ENCODE measurements around the gene MUSTN1.

The MUSTN1 gene

DNA sequence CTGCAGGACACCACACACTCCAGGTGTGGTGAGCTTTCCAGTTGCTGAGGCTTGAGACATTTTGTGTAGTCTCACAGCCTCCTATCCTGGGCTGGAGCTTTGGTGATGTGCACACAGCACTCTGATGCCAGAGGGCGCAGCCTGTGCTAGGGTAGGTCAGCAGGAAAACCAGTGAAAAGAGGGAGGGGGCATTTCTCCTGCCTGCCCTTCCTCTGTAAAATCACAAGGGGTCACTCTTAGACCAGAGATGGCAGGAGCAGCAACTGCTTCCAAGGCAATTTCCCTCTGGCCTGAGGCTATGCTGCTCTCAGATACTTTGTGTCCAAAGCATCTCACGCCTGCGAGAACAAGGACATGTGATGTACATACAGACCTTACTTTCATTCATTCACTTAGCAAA lies 16.5 kb upstream of the MUSTN1 start:
- peak; percentile 6 for DNase-seq

GRCh38 chr3:52849656-52850055 lies 14.8 kb upstream of the MUSTN1 start:
- DNase-seq: no peak

GRCh38 chr3:52848617-52849016 lies 13.8 kb upstream of the MUSTN1 start:
- DNase-seq: no peak

DNA sequence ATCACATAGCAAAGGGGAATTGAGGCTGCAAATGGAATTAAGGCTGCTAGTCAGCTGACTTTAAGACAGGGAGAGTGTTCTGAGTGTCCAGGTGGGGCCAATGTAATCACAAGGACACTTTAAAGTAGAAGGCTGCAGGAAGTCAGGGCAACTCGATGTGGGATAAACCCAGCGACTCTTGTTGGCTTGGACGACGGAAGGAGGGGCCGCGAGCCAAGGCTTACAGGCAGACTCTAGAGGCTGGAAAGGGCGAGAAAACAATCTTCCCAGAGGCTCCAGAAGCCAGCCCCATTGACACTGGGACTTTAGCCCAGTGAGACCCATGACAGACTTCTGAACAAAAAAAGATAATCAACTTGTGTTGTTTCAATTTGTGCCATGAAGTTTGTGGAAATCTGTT lies 12.9 kb upstream of the MUSTN1 start:
- DNase-seq: no peak

- no peak for DNase-seq
These were observed 12.4 kb upstream of the MUSTN1 start for GRCh38 chr3:52847241-52847640.

DNA sequence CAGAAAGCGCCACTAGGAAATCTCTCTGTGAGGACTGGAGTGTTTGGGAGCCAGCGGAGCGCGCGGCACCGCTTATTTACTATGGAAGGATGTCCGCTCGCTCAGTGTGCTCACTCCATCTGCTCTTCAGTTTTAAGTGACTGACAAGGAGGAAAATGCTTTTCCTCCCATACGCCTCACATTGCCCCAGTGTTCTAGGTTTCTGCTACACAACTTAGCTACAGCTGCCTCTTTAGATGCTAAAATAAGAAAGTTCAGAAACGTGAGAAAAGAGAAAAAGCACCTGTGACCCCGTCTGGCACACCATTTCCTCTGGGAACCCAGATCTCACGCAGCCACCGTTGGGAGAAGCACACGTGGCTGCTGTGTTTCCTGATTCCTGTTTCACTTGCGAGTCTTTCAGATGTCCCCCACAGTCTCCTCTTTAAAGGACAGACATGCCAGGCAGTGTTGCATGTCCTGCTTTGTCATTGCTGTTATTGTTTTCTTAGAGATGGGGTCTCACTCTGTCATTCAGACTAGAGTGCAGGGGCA lies 11.7 kb upstream of the MUSTN1 start:
- DNase-seq: no peak

DNA sequence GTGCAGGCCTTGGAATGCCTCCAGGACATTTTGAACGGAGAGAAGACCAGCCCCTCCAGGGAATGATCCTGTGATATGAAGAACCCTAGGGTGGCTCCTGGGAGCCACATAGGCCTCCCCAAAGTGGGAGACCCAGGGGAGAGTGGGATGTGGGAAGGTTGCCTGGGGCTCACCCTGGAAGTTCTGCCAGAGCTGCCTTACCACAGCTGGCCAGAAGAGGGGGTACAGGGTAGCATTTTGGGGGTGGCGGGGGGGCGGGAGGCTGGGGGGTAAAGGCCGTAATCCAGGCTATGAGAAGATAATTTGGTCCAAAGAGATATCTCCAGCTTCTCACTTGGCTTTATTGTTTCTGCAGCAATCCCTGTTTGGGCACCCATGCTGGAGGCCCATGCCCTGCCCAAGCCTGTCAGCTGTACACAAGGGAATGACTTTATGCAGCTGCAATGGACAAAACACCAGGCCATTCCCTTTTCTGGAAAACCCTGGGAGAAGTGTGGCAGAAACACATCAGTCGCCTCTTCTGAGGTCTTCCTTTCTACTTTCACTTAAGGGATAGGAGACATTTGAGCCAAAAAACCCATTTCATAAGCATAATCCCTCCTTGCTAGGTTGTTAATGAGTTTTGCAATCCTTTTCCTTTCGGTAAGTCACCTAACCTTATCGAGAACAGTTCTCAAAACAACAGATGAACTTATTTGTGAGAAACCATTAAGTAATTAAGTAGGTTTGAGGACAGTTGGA lies 11.0 kb upstream of the MUSTN1 start:
- peak; percentile 1 for DNase-seq

GRCh38 chr3:52845157-52845556 lies 10.3 kb upstream of the MUSTN1 start:
- DNase-seq: no peak

DNA sequence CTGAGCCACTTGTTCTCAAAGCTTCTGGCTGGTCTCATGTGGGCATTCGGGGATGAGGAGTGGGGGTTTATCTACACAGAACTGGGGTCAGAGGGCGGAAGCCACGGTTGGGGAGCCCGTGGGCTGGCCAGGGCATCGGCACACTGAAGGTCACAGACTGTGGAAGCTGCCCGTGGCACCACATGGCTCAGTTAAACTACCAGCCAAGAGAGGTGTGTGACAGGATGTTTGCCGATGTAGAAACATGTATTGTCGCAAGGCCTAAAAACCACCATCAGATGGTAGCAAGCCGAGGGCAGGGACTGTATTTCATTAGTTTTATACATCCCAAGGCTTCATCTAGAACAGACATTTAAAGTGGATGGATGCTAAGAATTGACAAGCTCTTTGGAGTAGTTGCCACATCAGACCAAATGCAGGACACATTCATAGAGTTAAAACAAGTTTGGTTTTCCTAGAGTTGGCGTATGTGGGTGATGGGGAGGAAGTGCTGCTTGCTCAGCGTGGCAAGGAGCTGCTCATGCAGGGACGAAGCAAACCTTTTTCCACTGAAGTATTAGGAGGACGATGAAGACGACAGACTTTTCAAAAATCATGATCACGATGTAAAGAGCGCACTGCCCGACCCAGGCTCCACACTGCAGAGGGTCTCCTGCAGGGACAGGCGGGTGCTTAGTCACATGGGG lies 9.6 kb upstream of the MUSTN1 start:
- no peak for DNase-seq

- DNase-seq: no peak
These were observed 9.1 kb upstream of the MUSTN1 start for GRCh38 chr3:52843881-52844280.

DNA sequence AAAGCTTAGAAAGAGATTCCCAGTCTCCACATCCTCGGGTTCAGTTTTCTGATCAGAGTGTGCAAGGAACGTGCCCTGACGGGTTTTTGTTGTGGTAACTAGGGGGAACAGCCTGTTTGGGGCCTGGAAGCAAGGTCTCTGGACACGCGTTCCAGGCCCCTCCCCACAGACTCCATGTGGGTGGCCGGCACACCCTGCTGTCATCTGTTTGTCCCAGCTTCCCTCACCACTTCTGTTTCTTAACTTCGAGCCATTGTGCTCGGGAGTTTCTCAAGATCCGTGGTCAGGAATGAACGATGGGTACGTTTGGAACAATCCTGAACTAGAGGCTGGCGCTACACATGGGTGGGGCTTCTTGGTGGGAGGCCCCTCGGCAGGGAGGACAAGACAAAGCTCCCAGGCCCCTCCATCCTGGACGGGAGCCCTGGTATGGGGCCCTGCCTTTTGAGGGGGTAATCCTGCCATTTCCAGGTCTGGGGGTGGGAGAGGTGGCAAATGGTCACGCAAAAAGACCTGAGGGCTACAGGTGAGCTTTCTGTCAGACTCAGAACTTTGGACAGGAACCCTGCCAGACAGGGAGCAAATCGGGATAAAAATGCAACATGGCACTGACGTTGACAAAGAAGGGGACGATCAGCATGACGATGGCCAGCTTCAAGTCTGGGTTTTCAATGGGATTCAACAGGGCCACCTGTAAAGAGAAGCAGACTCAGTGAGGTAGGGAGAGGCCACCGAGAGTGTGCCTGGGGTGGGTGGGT lies 8.5 kb upstream of the MUSTN1 start:
- DNase-seq: no peak

DNA sequence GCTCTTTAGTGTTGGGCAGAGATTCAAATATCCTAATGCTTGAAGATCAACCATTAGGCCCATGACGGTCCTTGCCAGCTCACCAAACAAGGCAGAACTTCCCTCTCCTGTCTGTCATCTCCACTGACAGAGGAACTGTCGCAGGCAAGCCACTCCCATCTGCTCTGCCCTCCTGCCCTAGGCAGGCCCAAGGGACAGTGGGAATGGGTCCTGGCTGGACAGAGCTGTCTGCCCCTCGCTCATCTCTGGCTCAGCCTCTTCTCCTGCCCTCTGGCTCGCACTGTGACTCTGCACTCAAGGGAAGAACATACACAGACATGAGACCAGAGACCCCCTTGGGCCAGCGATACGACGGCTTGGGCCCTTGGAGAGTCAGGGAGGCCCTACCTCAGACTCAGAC lies 7.6 kb upstream of the MUSTN1 start:
- DNase-seq: no peak

GRCh38 chr3:52841981-52842340 lies 7.1 kb upstream of the MUSTN1 start:
- DNase-seq: no peak

GRCh38 chr3:52841211-52841980 lies 6.6 kb upstream of the MUSTN1 start:
- no peak for DNase-seq

- no peak for DNase-seq
These were observed 5.2 kb upstream of the MUSTN1 start for GRCh38 chr3:52839892-52840545.

DNA sequence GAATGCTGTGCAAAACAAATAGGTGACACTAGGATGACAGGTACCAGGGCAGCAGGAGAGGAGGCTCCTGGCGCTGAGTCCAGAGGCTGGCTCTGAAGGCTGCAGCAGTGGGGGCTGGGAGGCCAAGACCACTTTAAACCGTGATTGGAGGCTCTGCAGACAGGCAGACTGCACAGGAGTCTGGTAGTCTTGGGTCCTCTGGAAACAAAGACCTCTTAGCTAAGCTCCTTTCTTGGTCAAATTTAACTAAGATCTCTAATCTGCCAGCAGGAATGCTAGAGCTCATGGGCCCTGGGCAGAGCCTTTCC lies 4.4 kb upstream of the MUSTN1 start:
- no peak for DNase-seq

- no peak for DNase-seq
These were observed 3.9 kb upstream of the MUSTN1 start for GRCh38 chr3:52838561-52839267.

DNA sequence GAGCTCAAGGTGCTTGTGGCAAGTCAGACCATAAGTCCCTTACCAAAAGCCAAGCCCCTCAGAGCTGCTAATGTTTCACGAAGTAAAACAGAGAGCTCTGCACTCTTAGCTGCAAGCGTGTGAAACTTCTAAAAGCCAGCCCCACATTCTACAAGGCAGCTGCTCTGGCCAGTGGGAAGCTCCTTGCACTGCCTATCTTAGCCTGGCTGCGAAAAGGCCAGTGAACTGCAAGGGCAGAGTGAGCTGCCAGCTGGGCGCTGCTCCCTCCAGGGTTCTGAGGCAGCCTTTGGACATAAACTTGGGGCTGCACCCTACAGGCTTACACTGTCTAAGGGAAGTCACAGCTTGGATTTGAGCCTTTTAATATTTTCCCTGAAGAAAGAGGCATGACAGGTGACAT lies 2.2 kb upstream of the MUSTN1 start:
- no peak for DNase-seq

- no peak for DNase-seq
These were observed 1.6 kb upstream of the MUSTN1 start for GRCh38 chr3:52836471-52836845.

- DNase-seq: no peak
These were observed 1.1 kb upstream of the MUSTN1 start for GRCh38 chr3:52835766-52836470.

GRCh38 chr3:52833202-52833601 lies 1.6 kb downstream of the MUSTN1 start:
- no peak for DNase-seq
